Measurements from ENCODE around the gene VIP.

VIP gene

DNA sequence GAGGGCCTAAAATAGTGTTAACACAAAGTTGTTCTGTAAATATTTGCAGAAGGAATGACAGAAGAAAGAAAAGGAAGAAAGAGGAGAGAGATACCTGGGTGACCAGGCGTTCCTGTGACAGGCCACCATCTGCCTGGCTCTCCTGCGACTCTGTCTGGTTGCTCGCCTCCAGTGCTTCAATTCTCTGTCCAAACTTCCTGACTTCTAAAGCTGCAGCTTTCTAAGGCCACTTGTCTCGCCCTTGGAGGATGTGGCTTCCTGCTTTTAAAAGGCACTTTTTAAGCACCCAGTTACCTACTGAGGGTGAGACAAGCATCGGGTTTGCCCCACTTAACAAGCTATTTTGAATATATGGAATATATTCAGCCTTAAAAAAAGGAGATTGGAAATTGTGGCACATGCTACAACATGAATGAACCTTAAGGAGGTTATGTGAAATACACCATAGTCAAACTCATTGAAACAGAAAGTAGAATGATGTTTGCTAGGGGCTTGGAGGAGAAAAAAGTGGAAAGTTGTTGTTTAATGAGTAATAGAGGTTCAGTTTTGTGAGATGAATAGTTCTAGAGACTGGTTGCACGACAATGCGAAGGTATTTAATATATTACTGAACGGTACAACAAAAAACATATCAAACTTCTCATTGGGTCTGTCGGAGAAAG is 32.8 kb downstream of the VIP start:
- no peak for ATAC-seq

DNA sequence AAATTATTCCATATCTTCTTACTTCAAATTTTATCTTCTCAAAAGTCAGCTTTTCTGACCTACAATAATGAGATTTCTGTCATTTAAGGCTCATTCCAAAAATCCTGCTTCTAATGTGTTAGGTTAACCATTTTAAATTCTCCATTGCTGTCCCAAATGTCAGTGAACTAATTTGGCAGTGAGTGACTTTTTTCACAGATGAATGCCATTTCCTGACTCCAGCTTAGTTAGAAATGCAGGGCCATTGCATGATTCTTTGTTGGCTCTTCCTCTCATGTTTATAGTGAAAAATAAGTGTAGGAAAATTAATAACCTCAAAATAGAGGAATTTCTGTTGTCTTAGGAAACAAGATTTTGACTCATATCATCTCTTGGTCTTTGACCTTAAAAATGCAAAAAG is 44.1 kb downstream of the VIP start:
- ATAC-seq, result no peak

DNA sequence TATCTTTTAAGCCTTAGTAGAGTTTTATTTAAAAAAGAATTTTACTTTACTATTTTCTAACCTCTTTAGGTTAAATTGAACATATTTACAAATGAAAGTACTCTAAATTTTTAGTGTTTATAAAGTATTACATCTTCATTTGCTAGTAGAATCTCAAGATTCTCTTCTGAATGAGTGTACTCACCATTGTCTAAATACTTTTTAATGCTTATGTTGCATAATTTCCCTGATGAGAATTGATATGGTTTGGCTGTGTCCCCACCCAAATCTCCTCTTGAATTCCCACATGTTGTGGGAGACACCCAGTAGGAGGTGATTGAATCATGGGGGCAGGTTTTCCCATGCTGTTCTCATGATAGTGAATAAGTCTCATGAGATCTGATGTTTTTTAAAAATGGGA is 53.6 kb downstream of the VIP start:
- no peak for ATAC-seq
